Raji (cell line): ENCODE results near the gene DMAC2.

ENCODE experiments used
- POLR2A ChIP-seq: IDR thresholded peaks from 2 replicates; pipeline ENCODE4 v1.6.1; 2011; ENCODE audit warnings: low read depth, low read length, control low read depth; ENCODE audit not compliant: insufficient read depth

Gene DMAC2

GRCh38 chr19:41439441-41440222 is at the start of gene DMAC2:
Gene DMAC2 (minus strand): TSS chr19:41439912. CDS start chr19:41439899, 13 bp downstream.
- TF ChIP-seq POLR2A = peak; percentile 78

GRCh38 chr19:41484822-41485221 is 45.1 kb upstream of the DMAC2 start:
- TF ChIP-seq POLR2A = no peak

- no peak for TF ChIP-seq POLR2A
Measured at GRCh38 chr19:41480336-41480735, 40.6 kb upstream of the DMAC2 start.

- no peak for TF ChIP-seq POLR2A
Measured at GRCh38 chr19:41479757-41480191, 40.1 kb upstream of the DMAC2 start.

- no peak for TF ChIP-seq POLR2A
Measured at GRCh38 chr19:41478875-41479756, 39.4 kb upstream of the DMAC2 start.

GRCh38 chr19:41478171-41478570 is 38.5 kb upstream of the DMAC2 start:
- no peak for TF ChIP-seq POLR2A

- no peak for TF ChIP-seq POLR2A
Measured at GRCh38 chr19:41476583-41476982, 36.9 kb upstream of the DMAC2 start.

GRCh38 chr19:41462497-41462896 is 22.8 kb upstream of the DMAC2 start:
- no peak for TF ChIP-seq POLR2A

GRCh38 chr19:41457241-41457640 is 17.5 kb upstream of the DMAC2 start:
- no peak for TF ChIP-seq POLR2A

GRCh38 chr19:41456342-41456918 is 16.7 kb upstream of the DMAC2 start:
- no peak for TF ChIP-seq POLR2A

- no peak for TF ChIP-seq POLR2A
Measured at GRCh38 chr19:41455936-41456335, 16.2 kb upstream of the DMAC2 start.

GRCh38 chr19:41452584-41453275 is 13.0 kb upstream of the DMAC2 start:
- no peak for TF ChIP-seq POLR2A

- TF ChIP-seq POLR2A = no peak
Measured at GRCh38 chr19:41449865-41450178, 10.1 kb upstream of the DMAC2 start.

- TF ChIP-seq POLR2A = no peak
Measured at GRCh38 chr19:41449079-41449864, 9.6 kb upstream of the DMAC2 start.
